SU-DHL-6 (cell line): ENCODE data around the gene SLC12A7.

ENCODE experiments used
- EZH2phosphoT487 ChIP-seq: fragments of 200-600 bp; sonication (generic), shearing (Covaris generic); conservative IDR thresholded peaks from 2 replicates; pipeline ENCODE4 v1.6.1; 2018; ENCODE audit warnings: mild to moderate bottlenecking, antibody characterized with exemption, low read length, moderate library complexity, mixed read lengths
- TF ChIP-seq, protein P1 (sequence below): fragments of 200-600 bp; sonication (generic); IDR thresholded peaks from one replicate; pipeline ENCODE4 v1.5.1; 2017; ENCODE audit warnings: antibody characterized with exemption, mild to moderate bottlenecking, low read length, moderate library complexity; ENCODE audit not compliant: insufficient read depth, poor library complexity, severe bottlenecking

DNA sequence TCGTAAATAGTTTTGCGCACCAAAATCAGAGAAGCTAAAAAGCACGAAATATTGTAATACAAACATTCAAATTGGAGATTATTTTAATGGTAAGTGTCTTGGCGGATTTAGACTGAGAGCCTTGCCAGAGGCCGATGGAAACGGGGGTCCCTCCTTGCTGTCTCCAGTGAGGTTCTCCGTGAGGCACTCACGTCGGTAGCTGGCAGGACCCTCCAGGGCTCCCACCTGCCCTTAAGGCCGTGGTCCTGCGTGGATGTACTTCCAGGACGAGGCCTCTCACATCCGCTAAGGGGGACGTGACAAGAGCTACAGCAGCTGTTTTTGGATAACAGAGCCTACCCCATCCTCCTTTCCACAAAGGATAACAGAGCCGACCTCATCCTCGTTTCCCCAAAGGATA, 95.4 kb downstream of the SLC12A7 start:
- TF ChIP-seq, protein P1, sequence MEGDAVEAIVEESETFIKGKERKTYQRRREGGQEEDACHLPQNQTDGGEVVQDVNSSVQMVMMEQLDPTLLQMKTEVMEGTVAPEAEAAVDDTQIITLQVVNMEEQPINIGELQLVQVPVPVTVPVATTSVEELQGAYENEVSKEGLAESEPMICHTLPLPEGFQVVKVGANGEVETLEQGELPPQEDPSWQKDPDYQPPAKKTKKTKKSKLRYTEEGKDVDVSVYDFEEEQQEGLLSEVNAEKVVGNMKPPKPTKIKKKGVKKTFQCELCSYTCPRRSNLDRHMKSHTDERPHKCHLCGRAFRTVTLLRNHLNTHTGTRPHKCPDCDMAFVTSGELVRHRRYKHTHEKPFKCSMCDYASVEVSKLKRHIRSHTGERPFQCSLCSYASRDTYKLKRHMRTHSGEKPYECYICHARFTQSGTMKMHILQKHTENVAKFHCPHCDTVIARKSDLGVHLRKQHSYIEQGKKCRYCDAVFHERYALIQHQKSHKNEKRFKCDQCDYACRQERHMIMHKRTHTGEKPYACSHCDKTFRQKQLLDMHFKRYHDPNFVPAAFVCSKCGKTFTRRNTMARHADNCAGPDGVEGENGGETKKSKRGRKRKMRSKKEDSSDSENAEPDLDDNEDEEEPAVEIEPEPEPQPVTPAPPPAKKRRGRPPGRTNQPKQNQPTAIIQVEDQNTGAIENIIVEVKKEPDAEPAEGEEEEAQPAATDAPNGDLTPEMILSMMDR: no peak
- TF ChIP-seq EZH2phosphoT487: no peak
